DMS53 treated with DMSO at 0.1 percent for 48 hours (cell line): ENCODE results near the gene TMEM31.

ENCODE experiments used
- DNase-seq: peaks from one replicate; lab custom pipeline; 2025; ENCODE audit not compliant: unreplicated experiment; lab: John Stamatoyannopoulos, UW

TMEM31 gene

GRCh38 chrX:103710609-103711008 is at the start of gene TMEM31:
Gene TMEM31, plus strand, starts transcription at chrX:103710909. Its CDS starts 1,350 bp downstream, at chrX:103712259.
- no peak for DNase-seq

DNA sequence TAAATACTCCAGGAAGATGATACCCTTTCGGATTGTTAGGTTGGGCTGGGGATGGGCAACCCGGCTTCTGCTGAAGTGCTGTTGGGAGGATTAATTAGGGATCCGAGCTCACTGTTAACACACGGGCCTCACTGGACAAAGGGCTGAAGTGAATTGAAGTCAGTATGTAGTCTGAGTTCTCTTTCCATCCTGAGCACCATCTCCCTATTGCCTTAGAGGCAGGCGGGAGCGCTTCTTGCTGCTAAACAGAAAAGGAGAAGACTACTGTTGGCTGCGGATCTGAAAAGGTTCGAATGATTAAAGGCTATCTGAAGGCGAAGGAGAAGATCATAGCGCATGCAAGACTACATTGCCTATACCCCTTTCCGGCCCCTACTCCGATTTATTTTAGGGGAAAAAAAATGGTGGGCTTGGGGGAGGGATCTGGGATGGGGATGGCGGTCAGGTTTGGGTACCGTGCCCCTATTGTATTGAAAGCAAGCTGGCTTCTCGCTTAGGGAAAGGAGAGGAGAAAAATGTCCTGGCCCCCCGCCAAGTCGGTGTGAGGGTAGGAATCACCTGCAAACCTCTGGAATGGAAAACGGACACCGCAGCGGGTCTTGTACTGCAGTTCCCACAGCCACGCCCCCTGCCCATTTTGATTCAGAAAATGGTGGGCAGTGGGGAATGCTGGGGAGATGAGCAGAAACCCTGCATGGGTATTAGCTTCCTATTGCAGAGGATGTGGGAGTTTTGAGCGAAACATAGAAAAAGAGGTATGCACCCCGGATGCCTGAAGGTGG is 46.5 kb upstream of the TMEM31 start:
- no peak for DNase-seq

- DNase-seq: no peak
Observed at GRCh38 chrX:103666202-103667107, 44.3 kb upstream of the TMEM31 start.

GRCh38 chrX:103669745-103670144 is 41.0 kb upstream of the TMEM31 start:
- no peak for DNase-seq

GRCh38 chrX:103674531-103675454 is 35.9 kb upstream of the TMEM31 start:
- DNase-seq: no peak

DNA sequence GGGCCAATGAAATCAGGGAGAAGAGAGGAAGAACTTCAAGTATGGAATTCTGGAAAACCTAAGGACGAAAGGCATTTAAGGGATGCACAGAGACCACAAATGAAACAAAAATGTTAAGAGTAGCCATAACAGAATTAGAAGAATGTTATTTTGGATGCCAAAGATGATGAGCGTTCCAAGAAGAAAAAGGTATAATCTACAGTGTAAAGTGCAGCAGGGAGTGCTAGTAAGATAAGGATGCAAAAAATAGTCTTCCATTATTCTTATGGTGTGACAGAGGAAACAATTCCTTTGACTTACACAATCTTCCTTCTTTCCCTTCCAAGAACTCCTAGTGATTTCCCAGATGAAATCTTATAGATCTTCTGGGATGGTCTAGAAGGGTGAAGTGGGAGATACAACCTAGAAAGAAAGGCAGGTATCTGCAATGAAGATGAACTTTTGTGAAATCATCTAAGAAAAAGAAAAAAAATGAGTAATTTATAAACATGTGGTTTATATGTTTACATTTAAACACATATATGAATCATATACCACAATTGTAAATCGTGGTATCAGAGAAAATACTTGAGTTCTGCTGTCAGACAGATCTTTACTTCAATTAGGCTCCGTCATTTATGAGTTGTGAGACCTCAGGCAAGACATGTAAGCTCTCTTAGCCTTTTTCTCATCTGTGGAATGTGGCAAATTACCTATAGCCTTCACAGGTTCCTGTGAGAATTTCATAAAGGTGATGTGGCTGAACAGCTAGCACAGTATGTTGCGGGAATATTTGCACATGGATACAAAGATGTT is 32.3 kb upstream of the TMEM31 start:
- no peak for DNase-seq

- DNase-seq: no peak
Observed at GRCh38 chrX:103681443-103681842, 29.3 kb upstream of the TMEM31 start.

- DNase-seq: no peak
Observed at GRCh38 chrX:103685396-103685795, 25.3 kb upstream of the TMEM31 start.

DNA sequence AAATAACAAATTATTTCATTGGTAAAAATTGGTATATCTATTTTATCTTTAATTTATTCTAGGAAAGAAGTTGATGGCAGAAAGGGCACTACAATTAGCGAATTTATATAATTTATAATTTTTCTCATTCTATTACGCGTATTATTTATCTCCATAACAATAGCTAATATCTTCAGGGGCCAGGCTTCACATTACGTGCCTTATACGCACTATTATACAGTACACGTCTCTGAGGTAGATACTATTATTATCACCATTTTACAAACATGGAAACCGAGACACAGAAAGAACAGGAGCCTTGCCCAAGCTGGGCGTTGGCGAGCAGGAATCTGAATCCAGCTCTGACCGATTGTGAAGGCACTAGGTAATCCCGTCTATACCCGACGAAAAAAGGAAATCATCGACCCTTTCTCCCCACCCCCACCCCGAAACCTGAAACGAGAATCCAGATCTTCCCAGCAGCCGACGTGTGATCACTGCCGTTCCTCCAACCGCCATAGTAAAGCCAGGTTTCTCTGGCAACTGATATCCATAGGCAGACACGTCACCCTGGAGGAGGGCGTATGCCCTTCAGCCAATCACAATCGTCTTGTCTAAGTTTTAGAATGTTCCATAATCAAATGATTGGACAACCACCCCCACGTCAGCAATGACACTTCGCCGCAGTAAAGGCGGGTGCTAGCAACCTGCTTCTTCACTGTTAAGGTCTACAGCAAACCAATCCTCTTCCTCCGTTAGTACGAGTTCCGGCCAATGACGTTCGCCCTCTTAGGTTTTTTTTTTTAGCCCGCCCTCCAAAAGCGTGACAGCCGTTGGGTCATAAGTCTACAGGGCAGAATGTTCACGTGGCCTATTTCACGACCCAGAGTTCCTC is 24.3 kb upstream of the TMEM31 start, which contains the start of gene MORF4L2:
TSS of gene MORF4L2 (minus strand) at position 501 of the 874 bp plus-strand sequence. CDS start 9,672 bp downstream, outside the sequence.
- DNase-seq: peak; percentile 96

- peak; percentile 78 for DNase-seq
Observed at GRCh38 chrX:103687073-103687695, 23.5 kb upstream of the TMEM31 start.

DNA sequence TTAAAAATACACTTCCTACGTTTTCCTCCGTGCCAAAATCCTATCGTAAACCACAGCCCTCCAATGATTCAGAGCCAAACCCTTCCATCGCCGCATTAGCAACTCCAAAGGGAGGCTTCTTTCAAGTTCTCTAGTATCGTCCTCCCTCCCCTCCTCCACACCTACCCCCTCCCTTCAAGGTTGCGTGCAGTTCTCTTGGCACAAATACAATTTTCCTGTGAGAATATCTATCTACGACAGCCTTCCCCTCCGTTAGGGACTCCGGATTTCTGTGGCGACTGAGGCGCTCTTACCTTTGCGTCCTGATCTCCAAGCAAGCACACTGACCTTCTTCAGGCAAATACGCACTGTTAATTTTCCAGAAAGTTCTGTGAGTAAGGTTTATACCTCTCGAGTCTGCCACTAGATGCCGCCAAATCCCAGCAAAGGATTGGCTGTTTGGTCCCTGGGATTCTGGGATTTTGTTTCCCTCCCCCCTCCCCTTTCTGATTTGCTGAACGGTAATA is 23.0 kb upstream of the TMEM31 start:
- DNase-seq: peak; percentile 58

DNA sequence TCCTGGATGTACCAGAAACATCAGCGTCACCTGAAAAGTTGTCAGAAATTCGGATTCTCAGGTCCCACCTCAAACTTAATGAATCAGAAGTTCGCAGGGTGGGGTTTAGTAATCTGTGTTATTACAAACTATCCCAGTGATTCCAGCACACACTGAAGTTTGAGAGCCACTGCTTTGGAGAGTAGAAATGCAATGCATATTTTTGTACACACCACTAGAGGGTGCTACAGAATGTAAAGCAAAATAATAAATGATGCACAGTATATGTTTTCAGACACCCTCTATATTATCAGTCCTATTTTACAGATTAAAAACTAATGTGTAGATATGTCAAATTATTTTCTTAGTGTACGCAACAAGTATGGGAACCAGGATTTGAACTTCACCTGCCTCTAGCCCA is 21.8 kb upstream of the TMEM31 start:
- peak; percentile 56 for DNase-seq

DNA sequence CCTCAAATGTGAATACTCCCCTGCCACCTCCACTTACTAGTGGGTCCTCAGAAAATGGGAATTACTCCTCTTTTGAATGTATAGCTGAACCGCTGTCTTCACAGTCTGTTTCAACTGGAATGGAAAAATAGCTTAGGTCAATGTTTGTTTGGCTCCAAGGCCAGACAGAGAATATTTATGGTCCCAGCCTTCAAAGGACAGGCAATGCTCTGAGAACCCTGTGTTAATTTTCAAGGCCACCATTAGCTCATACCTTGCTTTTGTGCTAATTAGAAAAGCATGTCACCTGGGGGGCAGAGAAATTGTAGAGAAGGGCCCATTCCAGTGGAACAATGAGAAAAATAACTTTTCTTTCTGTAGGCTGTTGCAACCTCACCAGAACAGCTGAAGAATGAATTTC is 19.6 kb upstream of the TMEM31 start:
- no peak for DNase-seq

DNA sequence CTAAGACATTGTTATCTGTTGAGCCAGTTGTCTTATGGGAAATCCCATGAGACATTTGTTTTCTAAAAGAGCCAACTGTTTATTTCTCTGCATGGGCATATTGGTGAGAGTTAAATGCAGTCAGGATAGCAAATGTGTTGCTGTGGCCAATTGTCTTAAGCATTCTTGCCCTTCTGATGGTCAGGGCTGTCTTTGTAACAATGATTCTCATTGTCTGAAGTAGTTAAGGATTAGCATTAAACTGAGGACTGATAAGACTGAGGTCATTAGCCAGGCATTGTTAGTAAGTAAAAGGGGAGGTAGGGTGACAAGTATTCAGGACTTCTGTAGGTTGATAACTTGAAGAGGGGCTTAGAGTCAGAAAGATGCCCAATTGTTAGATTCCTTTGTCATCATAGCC is 13.0 kb upstream of the TMEM31 start:
- no peak for DNase-seq

DNA sequence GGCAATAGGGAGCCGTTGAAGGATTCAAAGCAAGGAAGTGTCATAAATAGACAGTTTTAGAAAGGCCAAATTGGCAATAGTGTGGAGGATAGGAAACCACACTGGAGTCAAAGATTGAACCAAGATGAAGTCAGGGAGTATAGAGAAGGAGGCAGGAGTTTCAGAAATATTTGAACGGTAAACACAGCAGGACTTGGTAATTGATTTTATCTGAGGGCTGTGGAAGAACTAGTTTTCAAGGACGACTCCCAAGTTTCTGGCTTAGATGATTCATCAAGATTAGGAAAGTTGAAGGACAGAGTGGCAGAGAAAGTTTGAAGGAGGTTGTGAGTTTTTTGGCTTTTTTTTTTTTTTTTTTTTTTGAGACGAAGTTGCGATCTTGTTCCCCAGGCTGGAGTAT is 11.5 kb upstream of the TMEM31 start:
- DNase-seq: no peak

GRCh38 chrX:103704863-103705262 is 5.8 kb upstream of the TMEM31 start:
- no peak for DNase-seq

- no peak for DNase-seq
Observed at GRCh38 chrX:103716962-103717361, 6.3 kb downstream of the TMEM31 start.

DNA sequence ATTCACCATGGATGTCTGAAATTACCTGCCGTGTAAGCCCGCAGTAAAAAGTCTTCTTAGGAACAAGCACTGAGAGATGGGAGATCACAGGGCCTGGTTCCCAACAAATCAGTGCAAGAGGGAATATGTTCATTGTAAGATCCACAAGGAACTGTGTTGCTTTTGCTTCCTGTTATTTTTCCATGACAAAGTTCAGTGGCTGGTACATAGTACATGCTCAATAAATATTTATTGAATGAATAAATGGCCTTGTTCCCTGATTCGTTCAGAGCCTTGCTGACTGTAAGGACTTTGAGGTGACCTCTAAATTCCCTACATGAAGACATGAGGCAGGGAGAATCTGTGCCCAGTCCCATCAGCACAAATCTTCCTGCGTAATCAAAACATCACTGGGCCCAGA is 7.4 kb downstream of the TMEM31 start:
- DNase-seq: no peak
